Hematopoietic multipotent progenitor cell treated with erythropoietin and hydrocortisone succinate and interleukin-3 and kit ligand, for 8 days (in vitro differentiated cells): ENCODE results near the gene OPTC.
A peak's percentile ranks its signal among the peaks of the same experiment; 100 is the strongest.
"Not testable (repeated sequence)": the region's sequence is repeated elsewhere in the genome, so short reads cannot be mapped to it uniquely, and the experiment has no call there.

ENCODE experiments used
- DNase-seq: peaks from one replicate; pipeline ENCODE4 v3.0.0-alpha.2; 2015

Gene OPTC

DNA sequence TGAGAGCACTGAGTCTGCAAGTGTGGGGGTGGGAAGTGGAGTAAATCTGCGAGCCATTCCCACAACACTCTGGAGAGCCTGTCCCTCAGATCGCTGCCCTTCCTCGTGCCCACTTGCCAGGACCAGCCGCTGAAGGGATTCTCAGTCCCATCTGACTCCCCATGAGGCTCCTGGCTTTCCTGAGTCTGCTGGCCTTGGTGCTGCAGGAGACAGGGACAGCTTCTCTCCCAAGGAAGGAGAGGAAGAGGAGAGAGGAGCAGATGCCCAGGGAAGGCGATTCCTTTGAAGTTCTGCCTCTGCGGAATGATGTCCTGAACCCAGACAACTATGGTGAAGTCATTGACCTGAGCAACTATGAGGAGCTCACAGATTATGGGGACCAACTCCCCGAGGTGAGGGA lies 1.9 kb downstream of the OPTC start:
- DNase-seq, result no peak

DNA sequence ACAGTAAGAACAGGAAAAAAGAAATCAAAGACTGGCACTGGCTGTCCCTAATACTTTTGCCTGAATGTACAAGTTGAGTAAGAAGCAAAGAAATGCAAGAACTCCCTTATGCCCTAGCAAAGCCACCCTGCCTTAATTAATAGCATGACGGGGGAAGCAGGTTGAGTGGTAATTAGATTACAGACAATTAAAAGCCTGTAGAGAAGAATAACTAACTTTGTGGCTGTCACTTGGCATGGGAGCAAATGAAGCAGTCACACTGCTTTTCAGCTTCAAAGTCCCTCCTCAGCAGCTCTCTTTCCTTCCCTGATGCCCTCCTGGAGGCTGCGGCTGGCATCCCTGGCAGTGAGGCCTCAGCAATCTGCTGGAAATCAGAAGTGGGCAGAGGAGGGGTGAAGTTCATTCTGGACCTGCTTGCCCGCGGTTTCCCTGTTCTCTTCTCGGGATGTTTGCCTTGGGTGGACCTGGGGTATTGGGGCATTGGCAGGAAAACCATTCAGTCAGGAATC lies 3.4 kb downstream of the OPTC start:
- no peak for DNase-seq

DNA sequence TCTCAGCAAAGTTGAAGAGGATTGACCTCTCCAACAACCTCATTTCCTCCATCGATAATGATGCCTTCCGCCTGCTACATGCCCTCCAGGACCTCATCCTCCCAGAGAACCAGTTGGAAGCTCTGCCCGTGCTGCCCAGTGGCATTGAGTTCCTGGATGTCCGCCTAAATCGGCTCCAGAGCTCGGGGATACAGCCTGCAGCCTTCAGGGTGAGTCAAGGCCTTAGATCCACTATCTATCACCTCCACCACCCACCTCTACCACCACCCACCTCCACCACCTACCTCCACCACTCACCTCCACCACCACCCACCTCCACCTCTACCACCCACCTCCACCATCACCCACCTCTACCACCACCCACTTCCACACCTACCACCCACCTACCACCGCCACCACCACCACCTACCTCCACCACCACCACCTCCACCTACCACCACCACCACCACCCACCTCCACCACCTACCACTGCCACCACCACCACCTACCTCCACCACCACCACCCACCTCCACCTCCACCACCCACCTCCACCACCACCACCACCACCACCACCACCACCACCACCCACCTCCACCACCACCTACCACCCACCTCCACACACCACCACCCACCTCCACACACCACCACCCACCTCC lies 5.8 kb downstream of the OPTC start:
- no peak for DNase-seq

DNA sequence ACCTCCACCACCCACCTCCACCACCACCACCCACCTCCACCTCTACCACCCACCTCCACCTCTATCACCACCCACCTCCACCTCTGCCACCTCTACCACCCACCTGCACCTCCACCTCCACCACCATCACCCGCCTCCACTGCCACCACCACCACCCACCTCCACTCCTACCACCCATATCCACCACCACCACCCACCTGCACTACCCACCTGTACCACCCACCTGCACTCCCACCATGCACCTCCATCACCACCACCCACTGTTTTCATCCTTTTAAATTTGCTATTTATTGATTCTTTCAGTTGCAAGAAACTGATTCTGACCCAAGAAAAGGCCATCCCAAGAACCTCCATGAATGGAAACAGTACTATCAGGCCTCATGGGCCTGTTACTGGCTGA lies 6.3 kb downstream of the OPTC start:
- no peak for DNase-seq

DNA sequence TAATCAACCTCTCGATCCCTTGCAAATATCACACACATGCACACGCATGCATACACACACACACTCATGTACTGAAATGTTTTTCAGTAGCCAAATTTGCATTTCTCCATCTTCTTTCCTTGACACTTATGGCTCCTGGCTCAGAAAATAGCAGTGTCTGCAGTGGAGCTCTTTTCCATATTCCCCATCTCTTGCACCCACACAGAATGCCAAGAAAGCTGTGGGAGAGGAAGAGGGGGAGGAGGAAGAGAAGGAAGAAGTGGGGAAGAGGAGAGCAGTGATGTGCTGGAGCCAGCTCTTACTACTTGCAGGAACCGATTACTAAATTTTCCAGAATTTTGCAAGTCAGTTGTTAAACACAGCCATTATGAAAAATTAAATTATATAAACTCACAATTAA lies 9.9 kb downstream of the OPTC start:
- no peak for DNase-seq

DNA sequence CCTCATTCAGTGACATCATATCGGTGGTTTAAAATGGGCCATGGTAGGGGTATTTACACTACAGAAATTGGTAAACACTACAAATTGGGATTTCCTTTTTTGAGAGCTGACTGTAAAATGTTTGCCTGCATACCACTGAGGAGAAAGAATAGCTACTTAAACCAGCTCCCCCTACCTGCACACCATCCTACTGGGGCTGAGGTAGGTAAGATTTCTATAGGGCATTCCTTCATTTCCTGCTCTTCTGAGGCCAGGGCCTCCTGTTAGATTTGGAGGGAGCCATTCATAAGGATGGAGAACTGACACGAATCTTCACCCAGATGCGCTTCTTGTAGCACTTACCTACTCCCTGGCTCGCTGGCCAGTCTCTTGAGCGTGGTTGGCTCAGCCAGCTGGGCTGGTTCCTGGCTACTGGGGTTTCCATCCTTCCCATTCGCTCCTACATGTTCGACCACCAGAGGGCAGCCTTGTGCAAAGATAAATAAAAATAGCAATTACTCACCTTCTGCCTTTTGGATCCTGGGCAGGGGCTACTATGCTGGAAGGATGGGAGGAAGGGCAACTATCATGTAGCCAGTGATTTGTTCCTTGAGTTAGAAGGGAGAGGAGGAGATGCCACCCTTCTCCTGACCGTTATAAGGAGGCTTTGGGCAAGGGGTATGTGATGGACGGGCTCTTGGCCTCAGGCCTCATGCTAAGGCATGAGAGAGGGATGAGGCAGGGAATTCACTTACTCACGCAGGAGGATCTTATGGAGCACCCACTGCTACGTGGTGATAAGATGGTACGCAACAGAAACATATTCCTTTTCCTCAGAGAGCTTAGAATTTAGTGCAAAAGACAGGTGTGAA lies 10.7 kb downstream of the OPTC start:
- DNase-seq, result peak; percentile 77

DNA sequence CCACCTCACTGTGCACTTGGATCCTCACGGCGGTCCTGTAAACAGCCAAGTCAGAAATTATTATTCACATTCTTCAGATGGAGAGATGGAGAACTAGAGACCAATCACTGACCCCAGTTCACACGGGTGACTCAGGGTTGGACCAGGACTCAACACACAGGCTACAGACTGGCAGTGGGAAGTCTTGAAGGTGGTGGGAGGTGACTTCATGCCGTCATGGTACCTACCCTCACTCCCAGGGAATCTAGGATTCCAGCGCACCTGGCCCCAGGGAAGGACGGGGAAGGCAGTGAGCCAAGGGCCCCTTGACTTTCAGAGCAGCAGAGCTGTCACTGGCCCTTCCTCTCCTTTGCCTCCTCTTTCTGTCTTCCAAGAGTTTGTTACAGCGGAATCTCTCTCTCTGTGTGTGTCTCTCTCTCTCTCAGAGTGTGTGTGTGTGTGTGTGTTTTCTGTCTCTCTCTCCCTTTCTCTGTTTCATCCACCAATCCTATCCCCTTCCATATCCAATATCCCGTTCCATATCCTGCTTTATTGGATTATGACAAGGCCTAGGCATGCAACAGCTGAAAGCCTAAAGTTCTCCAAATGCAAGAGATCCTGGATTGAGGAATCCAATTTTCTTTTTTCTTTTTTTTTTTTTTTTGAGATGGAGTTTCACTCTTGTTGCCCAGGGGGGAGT lies 11.7 kb downstream of the OPTC start:
- DNase-seq, result no peak

DNA sequence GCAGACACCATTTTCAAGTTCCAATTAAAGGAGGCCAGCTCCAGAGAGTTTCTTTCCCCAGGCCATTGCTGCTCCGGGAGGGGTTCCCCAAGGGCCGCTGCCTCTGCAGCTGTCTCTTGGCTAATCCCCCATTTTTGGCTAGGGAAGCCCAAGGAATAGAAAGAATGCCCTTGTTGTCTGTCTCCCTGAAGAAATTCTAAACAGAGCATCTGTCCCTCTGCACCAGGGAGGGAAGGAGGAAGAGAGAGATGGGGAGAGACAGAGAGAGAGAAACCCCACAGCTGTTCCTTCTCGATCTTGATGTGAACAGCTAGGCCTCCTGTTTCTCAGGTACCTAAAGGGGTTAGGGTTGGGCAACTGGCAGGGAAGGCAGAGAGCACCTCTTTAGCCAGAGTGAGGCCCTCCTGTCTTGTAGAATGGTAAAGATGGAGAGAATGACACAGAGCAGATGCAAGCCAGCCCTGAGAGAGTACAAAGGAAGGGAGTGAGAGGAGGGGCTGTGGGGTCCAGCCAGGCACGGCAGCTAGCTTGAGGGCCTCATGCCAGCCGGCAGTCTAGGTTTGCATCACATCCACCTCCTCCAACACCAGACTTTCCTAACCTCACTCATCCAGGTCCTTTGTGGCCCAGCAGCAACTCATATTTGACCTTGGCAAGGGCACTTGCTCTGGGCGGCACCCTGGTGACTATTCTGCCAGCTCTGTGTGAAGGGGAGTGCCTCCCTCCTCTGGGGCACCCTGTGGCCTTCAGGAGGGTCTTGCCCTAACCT lies 13.1 kb downstream of the OPTC start:
- DNase-seq, result no peak

DNA sequence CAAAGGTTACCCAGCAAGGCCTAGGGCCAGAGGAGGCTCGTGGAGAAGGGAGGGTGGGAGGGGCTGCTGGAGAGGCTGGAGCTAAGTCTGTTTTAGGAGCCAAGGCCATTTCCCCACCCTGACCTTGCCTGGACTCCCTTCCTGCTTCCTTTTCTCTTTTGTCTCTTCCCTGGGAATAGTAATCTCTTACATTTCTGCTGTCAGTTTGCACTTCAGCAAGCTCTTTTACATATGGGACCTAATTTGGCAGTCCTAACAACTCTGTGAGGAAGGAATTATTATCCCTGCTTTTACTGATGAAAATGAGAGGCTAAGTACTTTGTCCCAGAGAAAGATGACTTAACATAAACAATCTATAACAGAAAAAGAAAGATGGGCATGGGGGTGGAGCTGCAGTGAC lies 13.8 kb downstream of the OPTC start:
- DNase-seq, result no peak

DNA sequence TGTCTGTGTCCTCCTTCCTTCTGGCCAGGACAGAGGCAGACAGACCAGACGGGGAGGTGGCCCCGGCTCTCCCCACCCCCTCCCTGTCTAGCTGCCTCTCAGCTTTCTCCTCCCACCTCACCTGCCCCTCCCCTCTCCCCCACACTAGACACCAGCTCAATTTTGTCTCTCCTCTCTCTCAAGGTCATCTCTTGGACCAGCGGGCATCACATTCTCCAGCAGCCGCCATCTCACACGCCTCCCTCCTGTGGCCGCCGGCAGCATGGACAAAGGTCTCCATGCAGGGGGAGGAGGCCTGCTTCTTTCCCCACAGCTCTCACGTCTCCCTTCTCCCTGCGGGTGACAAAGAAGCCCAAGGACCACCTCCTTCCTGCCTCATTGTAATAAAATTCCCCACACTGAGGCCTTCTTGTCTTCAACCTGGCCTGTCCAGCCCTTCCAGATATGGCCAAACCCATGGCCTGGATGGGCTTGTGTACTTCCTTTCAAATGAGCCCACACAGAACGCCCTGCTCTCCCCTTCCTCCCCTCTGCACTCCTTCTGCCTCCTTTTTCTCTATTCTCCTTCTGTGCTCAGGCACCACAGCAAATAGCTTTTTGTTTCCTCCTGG lies 14.6 kb downstream of the OPTC start:
- no peak for DNase-seq

DNA sequence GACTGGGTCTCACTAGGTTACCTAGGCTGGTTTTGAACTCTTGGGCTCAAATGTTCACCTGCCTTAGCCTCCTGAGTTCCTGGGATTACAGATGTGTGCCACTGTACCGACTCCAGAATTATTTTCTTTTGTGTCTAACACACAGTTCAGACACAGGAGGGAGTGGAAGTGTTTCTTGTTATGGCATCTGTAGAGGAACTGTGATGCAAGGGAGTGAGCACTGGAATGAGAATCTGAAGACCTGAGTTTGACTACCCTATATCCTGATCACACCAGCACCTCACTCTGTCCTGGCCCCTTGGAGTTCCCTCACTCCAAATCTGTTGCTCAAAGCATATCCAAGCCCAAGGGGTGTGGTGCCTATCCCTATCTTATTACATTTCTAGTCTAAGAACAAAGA lies 15.2 kb downstream of the OPTC start:
- no peak for DNase-seq

DNA sequence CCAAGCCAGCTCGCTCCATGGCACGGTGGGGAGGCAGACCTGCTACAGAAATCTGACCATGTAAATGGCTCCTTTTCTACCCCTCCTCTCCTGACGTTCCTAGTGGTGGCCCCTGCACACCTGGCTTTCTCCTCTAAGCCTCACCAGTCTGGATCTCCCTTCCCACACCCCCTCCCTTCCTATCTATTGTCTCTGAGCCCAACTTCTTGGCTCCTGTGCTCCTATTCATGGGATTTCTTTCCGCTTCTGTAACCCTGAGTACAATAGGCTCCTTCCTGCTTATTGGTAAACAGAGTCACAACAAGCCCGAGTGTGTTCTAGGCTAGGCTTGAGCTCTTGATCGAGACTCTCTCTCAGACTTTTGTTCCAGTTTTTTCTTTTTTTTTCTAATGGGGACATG lies 17.6 kb downstream of the OPTC start:
- no peak for DNase-seq

DNA sequence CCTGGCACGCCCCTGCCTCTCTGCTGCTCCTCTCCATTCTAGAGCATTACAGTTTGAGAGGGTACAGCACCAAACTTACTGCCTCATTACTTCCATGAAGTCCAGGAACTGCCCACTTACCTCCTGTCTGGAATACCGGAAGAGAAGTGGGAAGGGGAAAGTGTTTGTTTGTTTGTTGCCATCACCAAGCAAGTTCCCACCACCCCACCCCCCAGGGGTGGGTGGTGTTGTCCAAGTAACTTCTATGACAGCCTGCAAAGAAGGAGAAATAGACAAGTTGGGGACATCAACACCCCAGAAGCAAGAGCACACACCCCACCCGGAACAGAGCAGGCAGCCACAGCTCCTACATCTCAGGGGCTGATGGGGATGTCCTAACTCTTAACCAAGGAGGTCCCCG lies 18.0 kb downstream of the OPTC start:
- no peak for DNase-seq

DNA sequence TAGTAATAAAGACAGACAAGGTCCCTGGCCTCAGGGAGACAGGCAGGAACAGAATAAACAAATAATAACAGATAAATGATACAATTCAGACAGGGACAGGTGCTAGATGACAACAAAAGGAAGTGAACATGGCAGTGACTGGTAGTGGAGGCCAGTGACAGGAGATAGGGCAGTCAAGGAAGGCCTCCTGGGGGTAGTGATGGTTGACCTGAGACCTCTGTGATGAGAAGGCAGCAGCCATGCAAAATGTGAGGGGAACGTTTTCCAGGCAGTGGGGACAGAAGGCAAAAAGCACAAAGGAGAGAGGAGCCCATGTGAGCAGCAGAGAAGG lies 18.5 kb downstream of the OPTC start:
- DNase-seq, result no peak

DNA sequence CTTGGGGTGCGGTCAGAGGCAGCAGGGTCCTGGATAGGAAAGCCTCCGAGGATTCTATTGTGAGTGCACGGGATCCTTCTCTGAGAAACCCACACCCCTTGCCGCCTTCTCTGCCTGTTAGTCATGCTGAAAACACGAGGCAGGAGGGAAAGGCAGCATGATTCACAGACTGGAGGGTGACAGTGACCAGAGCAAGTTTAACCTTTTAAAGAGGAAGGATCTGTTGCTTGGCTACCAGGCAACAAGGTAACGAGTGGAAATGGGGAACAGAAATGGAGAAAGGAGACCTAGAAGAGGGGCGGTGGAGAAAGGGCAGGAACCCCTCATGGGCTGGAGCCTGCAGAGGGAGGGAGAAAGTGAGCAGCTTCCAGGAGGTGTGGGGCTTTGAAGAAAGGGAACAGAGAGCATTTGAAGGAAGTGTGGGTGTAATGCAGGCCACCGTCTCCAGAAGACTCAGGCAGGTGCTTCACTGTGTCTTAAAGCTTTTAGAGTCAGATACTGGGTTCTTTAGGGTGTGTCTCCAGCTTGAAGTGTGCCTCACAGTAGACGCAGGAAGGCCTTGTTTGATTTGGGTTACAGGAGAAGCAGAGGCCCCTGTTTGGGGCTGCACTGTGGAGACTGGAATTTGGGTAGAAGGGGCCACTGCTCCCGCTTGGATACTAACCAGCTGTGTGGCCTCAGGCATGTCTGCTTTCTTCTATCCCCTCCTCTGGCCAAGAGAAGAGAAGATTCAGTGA lies 19.1 kb downstream of the OPTC start:
- no peak for DNase-seq

DNA sequence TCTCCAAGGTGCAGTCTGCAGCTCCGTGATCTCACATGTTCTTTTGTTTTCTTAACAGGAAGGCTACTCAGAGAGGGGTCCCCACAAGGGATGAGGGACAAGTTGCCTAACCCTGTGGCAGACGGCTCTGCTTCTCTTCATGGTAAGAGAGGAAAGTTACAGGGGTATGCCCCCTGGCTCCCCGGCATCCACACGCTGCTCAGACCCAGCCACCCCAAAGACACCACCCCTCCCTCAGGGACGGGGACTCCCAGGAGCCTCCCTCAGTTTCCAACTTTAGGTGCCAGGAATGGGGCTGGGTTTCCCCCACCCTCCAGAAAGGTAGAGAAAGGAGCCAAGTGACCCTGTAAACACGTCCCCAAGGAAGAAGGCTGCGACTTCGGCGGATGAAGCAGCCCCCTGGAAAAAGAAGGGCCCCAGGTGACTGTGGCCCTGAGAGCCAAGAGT lies 19.7 kb downstream of the OPTC start:
- no peak for DNase-seq

DNA sequence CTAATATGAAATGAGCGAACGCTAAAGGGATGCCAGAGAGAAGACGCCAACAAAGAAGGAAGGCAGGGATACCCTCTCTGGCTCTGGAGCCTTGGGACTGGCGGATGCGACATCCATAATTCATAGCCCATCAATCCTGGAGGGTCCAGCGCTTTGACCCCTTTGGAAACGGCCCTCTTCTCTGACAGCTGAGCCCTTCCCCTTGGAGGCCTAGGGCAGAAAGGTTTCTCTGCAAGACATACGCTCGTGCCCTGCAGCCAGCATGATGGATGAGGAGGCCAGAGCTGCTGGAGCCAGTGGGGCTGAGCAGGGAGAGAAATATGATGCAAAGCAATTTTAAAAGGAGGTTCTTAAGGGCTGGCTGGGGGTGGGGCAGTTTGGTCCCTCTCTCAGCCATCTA lies 22.2 kb downstream of the OPTC start:
- DNase-seq, result no peak

DNA sequence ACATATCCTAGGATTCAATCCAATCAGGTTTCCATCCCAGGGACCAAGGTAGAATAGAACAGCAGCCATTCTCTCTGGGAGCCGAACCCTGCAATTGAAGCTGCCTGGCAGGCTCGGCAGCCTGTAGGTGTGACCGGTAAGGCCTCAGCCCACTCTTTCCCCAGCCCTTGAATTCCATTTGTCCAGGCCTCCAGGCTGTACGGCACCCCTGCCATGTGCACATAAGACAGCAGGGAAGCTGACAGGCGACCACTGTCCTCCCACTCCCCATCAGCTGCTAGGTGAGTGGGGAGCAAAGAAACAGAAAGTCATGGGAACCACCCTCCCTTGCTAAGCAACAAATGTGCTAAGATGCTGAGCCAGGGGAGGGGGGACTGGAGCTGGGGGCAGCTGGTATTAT lies 23.0 kb downstream of the OPTC start:
- DNase-seq, result no peak

DNA sequence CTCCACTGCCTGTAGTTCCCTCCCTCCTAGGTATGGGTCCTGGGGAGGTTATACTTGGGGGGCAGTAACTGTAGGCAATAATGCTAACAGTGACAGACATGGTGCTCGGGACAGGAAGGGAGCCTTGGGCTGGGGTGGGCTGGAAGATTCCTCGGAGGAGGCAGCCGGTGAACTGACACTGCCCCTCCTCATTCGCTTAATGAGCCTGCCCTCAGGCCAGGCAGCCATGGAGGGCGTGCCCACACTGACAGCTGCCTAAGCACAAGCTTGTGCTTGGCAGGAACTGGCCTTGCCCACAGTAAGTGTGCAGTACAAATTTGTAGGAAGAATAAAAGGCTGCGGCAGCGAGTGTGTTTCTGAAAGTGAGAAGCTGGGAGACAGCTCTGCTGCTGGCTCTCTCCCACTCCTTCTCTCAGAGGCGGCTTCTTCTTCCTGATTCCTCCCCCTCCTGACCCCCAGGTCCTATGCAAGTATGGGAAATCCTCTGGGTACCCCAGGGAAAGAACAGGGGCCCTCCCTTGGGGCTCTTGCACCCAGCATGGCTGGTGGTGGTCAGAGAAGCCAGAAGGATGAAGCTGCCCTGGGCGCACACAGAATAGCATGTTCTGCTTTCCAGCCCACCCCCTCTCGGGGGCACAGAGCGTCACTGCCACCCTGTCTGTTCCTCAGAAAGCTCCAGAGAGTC lies 23.6 kb downstream of the OPTC start:
- no peak for DNase-seq

DNA sequence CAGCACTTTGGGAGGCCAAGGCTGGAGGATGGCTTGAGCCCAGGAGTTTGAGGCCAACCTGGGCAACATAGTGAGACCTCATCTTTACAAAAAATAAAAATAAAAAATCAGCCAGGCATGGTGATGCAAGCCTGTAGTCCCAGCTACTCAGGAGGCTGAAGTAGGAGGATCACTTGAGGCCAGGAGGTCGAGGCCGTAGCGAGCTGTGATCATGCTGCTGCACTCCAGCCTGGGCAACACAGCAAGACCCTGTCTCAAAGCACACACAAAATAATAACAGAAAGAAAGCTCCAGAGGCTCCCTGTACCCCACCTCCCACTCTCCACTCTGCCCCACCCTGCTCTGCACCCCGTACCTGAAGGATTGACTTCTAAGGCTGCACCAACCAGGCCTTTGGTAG lies 24.2 kb downstream of the OPTC start:
- DNase-seq, result not testable (repeated sequence)

DNA sequence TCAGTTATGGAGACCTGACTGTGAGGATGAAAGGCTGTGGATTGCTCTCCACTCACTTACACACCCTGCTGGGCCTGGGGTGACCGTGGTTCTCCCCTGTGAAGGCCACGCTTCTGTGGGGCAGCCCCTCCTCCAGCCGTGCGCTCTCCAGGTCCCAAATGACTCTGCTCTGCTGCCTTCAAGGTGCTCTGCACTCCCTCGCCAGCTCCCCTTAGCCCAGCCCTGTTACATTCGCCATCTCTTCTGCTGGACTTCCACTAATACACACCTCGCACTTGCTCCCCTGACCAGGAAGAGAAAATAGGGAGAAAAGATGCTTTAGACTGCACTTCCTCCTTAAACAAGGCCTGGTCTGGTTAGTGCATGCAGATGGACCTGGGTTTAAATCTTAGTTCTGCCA lies 24.6 kb downstream of the OPTC start:
- no peak for DNase-seq
